Measurements from ENCODE around the gene LCE2C.
"Not testable (repeated sequence)": the region's sequence is repeated elsewhere in the genome, so short reads cannot be mapped to it uniquely, and the experiment has no call there.

LCE2C gene, protein sequence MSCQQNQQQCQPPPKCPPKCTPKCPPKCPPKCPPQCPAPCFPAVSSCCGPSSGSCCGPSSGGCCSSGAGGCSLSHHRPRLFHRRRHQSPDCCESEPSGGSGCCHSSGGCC

DNA sequence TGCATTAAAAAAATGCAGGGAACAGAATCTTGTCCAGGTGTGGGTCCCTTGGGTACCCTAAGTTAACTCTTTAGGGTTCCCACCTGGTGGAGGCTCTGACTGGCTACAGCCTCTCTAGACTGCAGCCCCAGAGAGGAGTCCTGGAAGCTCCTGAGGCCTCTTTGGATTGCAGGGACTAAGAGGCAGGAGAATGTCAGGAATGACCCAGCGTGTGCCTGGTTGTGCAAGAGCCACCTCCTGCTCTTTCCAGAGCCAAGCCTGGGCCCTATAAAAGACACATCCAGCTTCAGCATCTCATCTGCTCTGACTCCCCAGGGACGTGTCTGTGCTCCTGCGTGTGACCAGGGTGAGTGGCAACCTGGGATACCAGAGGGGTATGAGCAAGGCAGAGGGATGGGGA is at the start of gene LCE2C:
LCE2C (plus strand) TSS at position 297 of the 400 bp plus-strand sequence. CDS start 737 bp downstream, outside the sequence.
- H3K4me3 ChIP-seq (ENCODE audit: low read depth, low read length); DNase-seq (ENCODE audit: low read depth): not testable (repeated sequence)

DNA sequence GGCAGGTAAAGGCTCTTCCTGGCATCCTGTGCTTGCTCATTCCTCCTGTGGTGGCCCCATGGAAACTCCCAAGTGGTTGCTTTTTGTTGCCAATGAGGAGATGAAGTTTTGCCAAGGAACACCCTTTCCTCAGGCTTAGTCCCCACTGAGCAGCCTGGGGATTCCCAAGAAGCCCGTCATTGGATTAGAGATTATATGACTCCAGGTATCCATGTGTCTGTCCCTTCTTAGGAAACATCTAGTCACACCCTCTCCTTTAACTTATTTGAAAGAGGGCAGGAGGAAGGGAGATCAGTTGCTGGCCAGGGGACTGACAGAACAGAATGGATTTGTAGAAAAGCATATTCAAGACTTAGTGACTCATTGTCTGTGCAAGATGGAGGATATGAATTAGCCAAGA is 48.3 kb upstream of the LCE2C start:
- no peak overlapping the region for H3K4me3 ChIP-seq (ENCODE audit: low read depth, low read length)
- no peak for TF ChIP-seq CTCF (IDR thresholded peaks at IDR 0.05; ENCODE audit: control insufficient read depth, extremely low read depth, insufficient read depth)
- no peak for DNase-seq (ENCODE audit: low read depth)

GRCh38 chr1:152630596-152630995 is 44.5 kb upstream of the LCE2C start:
- TF ChIP-seq CTCF (IDR thresholded peaks at IDR 0.05; ENCODE audit: control insufficient read depth, extremely low read depth, insufficient read depth), result no peak
- DNase-seq (ENCODE audit: low read depth), result no peak
- H3K4me3 ChIP-seq (ENCODE audit: low read depth, low read length), result no peak overlapping the region

GRCh38 chr1:152640351-152640750 is 34.7 kb upstream of the LCE2C start:
- DNase-seq (ENCODE audit: low read depth), result no peak
- no peak overlapping the region for H3K4me3 ChIP-seq (ENCODE audit: low read depth, low read length)
- TF ChIP-seq CTCF (IDR thresholded peaks at IDR 0.05; ENCODE audit: control insufficient read depth, extremely low read depth, insufficient read depth), result no peak

GRCh38 chr1:152643945-152644344 is 31.1 kb upstream of the LCE2C start:
- TF ChIP-seq CTCF (IDR thresholded peaks at IDR 0.05; ENCODE audit: control insufficient read depth, extremely low read depth, insufficient read depth), result no peak
- DNase-seq (ENCODE audit: low read depth), result no peak
- no peak overlapping the region for H3K4me3 ChIP-seq (ENCODE audit: low read depth, low read length)

GRCh38 chr1:152645146-152645545 is 29.9 kb upstream of the LCE2C start:
- no peak overlapping the region for H3K4me3 ChIP-seq (ENCODE audit: low read depth, low read length)
- peak; percentile 66 for DNase-seq (ENCODE audit: low read depth)
- no peak for TF ChIP-seq CTCF (IDR thresholded peaks at IDR 0.05; ENCODE audit: control insufficient read depth, extremely low read depth, insufficient read depth)

DNA sequence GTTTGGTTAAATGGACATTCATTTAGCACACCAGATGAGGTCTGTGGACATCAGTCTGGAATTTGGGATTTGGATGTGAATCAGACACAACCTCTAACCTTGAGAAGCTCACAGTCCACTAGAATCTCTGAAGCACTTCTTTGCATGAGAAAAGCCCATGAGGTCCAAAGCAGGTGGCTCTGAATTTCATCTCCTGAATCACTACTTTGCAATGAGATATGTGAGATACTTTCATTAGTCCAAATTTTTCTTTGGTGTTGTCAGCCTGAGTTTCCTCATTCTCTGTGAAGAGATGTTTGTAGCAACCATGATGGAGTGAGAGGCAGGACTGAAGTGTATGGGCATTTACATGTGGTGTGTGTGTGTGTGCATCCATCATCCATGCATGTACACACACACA is 28.4 kb upstream of the LCE2C start:
- no peak overlapping the region for H3K4me3 ChIP-seq (ENCODE audit: low read depth, low read length)
- DNase-seq (ENCODE audit: low read depth), result no peak
- TF ChIP-seq CTCF (IDR thresholded peaks at IDR 0.05; ENCODE audit: control insufficient read depth, extremely low read depth, insufficient read depth), result no peak

Data from LNCaP clone FGC (cell line).